ENCODE results near the gene MRPL14. TPM values are rescaled to one million over a fixed set of nuclear protein-coding genes. Genes with fewer than 3 reads are reported as not detected.

The MRPL14 gene
- total RNA-seq, 1 experiment from 2014 or later: 69.6 TPM

DNA sequence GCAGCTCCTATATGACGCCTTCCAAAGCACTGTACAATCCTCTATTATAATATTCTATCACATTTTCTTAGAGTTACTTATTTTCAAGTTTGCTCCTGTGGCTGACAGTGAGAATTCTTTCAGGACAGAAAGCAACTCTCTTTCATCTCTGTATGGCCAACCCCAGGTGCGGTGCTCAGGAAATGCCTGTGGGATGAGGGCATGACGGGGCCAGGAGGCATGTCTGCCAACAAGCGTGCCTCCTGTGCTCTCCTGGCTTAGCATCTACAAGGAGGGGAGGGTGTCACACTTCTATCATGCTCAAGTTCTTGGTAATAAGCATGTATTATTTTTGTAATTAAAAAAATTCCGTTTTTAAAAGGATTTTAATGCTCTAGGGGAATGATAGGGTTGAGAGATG, 11.4 kb downstream of the MRPL14 start:
- ChIA-PET RAD21 (ENCODE audit: low non-redundant PET in 1 of 2, low total read pairs in 2 of 2, uncharacterized antibody in 2 of 2, unreplicated experiment in 2 of 2) (no interaction called here), CTCF (no interaction called here), POLR2A (no interaction called here)
- Histone ChIP-seq H3K9me3 (ENCODE audit: control insufficient read depth in 1 of 2, insufficient read depth in 1 of 2, low read depth in 1 of 2, low read length in 2 of 2) (no peaks in the 10 kb centered on the region), H3K79me2 (ENCODE audit: insufficient read depth, low read length) (peaks cover 84% of the 10 kb centered on the region), H3K9ac (ENCODE audit: low read length) (no peak overlapping the region), H3K27me3 (ENCODE audit: insufficient read depth, low read length) (no peaks in the 10 kb centered on the region), H3K4me3 (replicated peaks in 1 of 2; ENCODE audit: low read depth in 1 of 2, low read length in 2 of 2) (no peak overlapping the region), H3K9me2 (ENCODE audit: insufficient read depth) (no peaks in the 10 kb centered on the region), H3K4me2 (ENCODE audit: low read length) (no peak overlapping the region), H4K20me1 (ENCODE audit: insufficient read depth) (peaks cover 9% of the 10 kb centered on the region; the same call in 1 of the 2 replicates), H2AFZ (ENCODE audit: low read depth, low read length, poor library complexity, severe bottlenecking) (no peak overlapping the region), H3K27ac (ENCODE audit: low read depth, low read length) (no peak overlapping the region), H3K36me3 (ENCODE audit: control insufficient read depth in 1 of 2, insufficient read depth in 2 of 2, low read length in 2 of 2) (peaks cover 24 to 47% of the 10 kb centered on the region in 2 experiments), H3K4me1 (ENCODE audit: control insufficient read depth in 1 of 2, insufficient read depth in 2 of 2, low read length in 2 of 2) (no peaks in the 10 kb centered on the region)
- intact Hi-C loops (cut with micrococcal nuclease): no loop called here
- no peak for DNase-seq (ENCODE audit: low read depth, low spot score)
- TF ChIP-seq CEBPB (IDR thresholded peaks at IDR 0.05; ENCODE audit: low read depth): no peak
- no peak for TF ChIP-seq ZBTB33 (IDR thresholded peaks at IDR 0.05; ENCODE audit: extremely low read depth, insufficient replicate concordance, low read length)
- TF ChIP-seq RAD21 (IDR thresholded peaks at IDR 0.05; ENCODE audit: low read depth): no peak
- TF ChIP-seq EGR1 (IDR thresholded peaks at IDR 0.05; ENCODE audit: low read depth): no peak
- TF ChIP-seq YY1 (IDR thresholded peaks at IDR 0.05; ENCODE audit: extremely low read depth, insufficient replicate concordance, low read depth, low read length): no peak
- TF ChIP-seq POLR2A (IDR thresholded peaks at IDR 0.05; ENCODE audit: borderline replicate concordance, extremely low read depth, insufficient read depth, insufficient read length): no peak
- TF ChIP-seq EZH2 (IDR thresholded peaks at IDR 0.05): no peak
- TF ChIP-seq CBX3 (IDR thresholded peaks at IDR 0.05; ENCODE audit: low read depth): no peak
- TF ChIP-seq ZNF274 (IDR thresholded peaks at IDR 0.05; ENCODE audit: low read depth, low read length): no peak
- no peak for TF ChIP-seq CTCF (IDR thresholded peaks at IDR 0.05 in 2 of 3, conservative IDR thresholded peaks at IDR 0.05 in 1 of 3; ENCODE audit: borderline replicate concordance in 1 of 3, insufficient read depth in 1 of 3, low read depth in 2 of 3, low read length in 2 of 3)
- TF ChIP-seq ELF1 (IDR thresholded peaks at IDR 0.05; ENCODE audit: borderline replicate concordance, low read depth): no peak
- no peak for TF ChIP-seq JUND (IDR thresholded peaks at IDR 0.05)
- TF ChIP-seq MAX (IDR thresholded peaks at IDR 0.05): no peak
- no peak for TF ChIP-seq TCF7L2 (IDR thresholded peaks at IDR 0.05; ENCODE audit: borderline replicate concordance, extremely low read depth, insufficient read depth, insufficient read length)
- no peak for TF ChIP-seq SIN3A (IDR thresholded peaks at IDR 0.05; ENCODE audit: low read depth)
- no peak for ATAC-seq
- no TSS peak for BruUV-seq (replicated peaks)

All from HCT116 (cell line).